Stimulated activated naive CD4-positive, alpha-beta T cell (primary cell): ENCODE data around the gene CLEC17A.
"Not testable (repeated sequence)": the region's sequence is repeated elsewhere in the genome, so short reads cannot be mapped to it uniquely, and the experiment has no call there.

Experiments
- DNase-seq, 6 experiments: peaks; one replicate each; lab custom pipeline; 2025; lab: John Stamatoyannopoulos, UW

Gene CLEC17A

DNA sequence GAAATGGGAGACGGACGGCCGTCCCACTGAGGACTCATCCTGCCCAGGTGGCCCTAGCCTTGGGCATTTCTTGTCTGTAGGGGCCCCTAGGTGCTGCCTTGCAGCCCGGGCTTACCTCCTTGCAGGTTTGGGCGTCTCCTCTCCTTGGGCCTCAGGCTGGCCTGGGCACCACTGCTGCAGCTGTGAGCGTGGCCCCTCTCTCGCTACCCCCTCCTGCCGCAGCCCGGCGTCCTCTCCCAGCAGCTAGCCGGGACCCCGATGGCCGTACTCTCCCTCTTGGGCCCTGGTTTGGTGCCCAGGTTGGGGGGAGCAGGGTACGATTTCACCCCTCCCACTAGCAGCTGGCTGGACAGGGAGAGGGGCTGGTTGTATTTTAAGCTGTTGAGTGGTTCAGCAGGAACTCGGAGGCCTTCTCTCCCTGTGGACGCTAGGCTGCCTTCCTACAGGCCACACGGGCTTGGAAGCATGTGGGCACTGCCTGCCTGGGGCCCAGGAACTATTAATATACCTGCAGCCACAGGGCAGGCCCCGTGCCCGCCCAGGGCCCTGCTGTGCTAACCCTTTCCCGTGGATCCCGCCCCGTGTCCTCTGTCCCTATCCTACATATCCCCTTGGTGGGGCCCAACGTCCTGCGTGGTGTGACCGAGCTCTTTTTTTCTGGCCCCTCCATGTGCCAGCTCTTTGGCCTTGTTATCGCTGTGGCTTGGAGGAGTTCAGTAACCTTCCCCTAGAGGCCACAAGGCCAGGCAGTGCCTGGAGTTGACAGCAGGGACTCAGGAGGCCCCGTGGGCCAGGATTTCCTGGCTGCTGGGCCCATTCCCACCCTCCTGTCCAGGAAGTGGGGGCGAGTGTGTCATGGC lies 22.7 kb upstream of the CLEC17A start:
- no peak for DNase-seq

DNA sequence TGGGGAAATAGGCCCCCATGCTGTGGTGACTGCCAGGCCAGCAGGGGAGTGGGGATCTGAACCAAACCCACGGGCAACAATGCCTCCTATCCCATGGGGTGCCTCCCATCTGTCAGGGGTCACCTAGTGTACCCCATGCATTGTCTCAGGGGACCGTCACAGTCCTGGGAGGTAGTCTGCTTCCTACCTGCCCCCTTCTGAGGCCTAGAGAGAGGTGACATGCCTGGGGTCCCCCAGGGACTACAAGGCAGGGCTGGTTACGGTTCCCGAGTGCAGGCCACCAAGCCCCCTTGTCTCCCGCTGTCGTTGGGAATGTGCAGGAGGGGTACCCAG lies 22.1 kb upstream of the CLEC17A start:
- no peak for DNase-seq

DNA sequence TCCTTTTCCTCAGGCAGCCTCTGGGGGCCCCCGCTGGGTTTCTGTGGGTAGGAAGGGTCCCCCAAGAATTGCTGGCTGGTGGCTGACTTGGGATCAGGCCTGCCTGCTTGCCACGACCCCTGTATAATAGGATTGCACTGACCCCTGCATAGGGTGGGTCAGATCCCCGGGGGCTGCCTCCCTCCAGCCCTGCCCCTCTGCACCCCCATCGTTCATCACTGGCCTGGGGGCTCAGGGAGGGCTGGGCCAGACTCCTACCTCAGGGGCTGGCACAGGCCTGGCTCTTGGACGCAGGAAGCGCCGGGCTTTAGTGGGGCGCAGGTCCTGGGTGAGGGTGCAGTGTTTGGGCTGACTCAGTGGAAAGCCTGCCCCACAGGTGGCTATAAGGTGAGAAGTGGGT lies 21.6 kb upstream of the CLEC17A start:
- no peak for DNase-seq

GRCh38 chr19:14561847-14562351 lies 21.0 kb upstream of the CLEC17A start:
- no peak for DNase-seq

GRCh38 chr19:14562660-14563589 lies 20.0 kb upstream of the CLEC17A start:
- no peak for DNase-seq

DNA sequence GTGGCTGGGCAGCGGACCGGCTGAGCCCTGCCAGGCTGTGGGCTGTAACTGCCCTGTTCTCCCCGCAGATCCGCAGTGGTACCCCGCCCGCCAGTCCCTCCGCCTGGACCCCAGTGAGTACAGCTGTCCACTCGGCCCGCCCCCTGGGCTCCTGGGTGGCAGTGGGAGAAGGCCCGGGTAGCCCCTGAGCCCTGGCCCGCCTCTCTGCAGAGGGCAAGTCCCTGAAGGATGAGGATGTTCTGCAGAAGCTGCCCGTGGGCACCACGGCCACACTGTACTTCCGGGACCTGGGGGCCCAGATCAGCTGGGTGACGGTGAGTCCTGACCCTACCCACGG lies 19.3 kb upstream of the CLEC17A start:
- DNase-seq: no peak

GRCh38 chr19:14563989-14564651 lies 18.8 kb upstream of the CLEC17A start:
- DNase-seq: peak in 5 of 6 experiments; percentile 5 to 55 (median 30)

DNA sequence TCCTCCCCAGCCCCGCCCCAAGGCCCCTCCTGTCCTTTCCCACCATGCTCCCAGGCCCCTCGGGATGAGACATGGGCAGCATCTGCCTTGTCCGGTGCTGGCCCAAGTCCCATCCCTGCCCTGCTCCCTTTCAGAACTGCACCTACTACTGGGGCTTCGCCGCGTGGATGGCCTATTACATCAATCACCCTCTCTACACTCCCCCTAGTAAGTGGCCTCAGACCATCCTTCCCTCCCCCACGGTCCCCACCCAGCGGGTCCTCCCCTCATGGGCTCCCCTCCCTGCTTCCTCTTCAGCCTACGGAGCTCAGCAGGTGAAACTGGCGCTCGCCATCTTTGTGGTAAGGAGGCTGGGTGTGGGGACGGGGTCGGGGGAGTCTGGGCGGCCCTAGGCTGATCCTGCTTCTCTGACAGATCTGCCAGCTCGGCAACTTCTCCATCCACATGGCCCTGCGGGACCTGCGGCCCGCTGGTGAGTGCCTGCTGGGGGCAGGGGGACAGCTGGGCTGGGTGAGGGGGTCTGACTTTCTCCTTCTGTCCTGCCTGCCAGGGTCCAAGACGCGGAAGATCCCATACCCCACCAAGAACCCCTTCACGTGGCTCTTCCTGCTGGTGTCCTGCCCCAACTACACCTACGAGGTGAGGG lies 18.1 kb upstream of the CLEC17A start:
- DNase-seq: not testable (repeated sequence)

- no peak for DNase-seq
Measured at GRCh38 chr19:14565298-14565679, 17.6 kb upstream of the CLEC17A start.

- no peak for DNase-seq
Measured at GRCh38 chr19:14565765-14566711, 16.8 kb upstream of the CLEC17A start.

GRCh38 chr19:14566712-14567077 lies 16.2 kb upstream of the CLEC17A start:
- no peak for DNase-seq

DNA sequence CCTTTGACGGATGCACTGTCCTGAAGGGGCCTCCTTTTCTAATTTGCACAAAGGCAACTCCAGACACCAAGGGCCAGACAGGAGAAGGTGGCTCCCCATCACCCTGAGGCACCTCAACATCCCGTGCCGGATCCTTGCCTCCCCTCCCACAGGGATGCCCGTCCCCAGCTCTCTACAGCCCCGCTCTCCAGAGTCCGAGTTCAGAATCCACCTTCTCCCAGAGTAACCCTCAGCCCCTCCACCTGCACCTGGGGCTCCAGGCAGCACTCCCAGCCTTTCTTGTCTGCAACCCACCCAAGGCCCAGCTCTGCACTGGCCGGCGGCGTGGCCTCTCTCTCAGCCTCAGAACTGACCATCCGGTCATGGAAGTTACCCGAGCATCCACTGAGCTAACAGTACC lies 15.8 kb upstream of the CLEC17A start:
- no peak for DNase-seq

DNA sequence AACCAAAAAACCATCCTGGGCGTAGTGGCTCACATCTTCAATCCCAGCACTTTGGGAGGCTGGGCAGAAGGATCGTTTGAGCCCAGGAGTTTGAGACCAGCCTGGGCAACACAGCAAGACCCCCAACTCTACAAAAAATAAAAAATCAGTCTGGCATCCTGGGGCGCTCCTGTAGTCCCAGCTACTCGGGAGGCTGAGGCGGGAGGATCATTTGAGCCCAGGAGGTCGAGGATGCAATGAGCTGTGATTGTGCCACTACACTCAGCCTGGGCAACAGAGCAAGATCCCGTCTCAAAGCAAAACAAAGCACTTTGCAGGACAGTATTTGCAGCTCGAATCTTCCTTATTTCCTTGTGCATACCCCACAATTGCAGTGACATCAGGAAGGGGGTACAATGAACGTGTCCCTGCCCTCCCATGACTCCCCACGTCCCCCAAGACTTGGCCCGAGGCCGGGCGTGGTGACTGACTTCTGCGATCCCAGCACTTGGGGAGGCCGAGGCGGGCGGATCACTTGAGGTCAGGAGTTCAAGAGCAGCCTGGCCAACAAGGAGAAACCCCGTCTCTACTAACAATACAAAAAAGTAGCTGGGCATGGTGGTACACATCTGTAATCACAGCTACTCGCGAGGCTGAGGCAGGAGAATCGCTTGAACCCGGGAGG lies 11.9 kb upstream of the CLEC17A start:
- no peak for DNase-seq

DNA sequence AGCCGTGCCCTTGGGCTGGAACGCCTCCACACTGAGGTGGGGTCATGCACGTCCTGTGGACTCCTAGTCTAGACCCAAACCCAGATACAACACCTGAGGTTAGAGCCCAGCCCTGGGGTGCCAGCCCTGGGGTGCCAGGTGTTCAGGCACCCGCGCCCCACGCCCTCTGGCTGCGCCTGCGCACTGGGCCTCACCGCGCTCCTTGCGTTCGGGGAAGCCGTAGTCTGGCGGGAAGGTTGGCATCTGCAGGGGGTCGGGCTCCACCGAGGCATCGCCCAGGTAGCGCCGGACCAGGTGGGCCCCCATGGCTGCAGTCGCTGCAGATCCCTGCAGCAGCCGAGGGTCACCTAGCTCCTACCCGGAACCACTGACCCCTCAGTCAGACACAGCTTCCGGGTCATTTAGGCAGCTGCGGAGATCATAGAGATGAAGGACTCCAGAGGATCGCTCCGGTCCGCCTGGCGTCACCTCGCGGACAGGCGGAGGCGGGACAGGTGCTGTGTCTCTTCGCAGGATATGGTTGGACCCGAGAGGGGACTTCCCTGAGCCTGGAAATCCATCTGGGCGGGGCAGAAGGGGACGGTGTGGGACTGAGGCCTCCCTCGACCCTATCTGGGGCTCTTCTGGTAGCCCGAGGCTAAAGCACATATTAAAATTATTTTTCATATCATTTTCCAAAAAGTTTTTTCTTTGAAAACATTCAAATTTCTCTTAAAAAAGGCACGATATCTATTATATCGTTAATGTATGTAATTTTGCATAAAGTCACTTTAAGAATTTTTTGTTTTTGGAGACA lies 11.0 kb upstream of the CLEC17A start, which contains the start of gene NDUFB7:
TSS of gene NDUFB7 (minus strand) at position 372 of the 796 bp plus-strand sequence. CDS start at position 306, 66 bp downstream.
- peak; percentile 79 to 95 (median 88) for DNase-seq

DNA sequence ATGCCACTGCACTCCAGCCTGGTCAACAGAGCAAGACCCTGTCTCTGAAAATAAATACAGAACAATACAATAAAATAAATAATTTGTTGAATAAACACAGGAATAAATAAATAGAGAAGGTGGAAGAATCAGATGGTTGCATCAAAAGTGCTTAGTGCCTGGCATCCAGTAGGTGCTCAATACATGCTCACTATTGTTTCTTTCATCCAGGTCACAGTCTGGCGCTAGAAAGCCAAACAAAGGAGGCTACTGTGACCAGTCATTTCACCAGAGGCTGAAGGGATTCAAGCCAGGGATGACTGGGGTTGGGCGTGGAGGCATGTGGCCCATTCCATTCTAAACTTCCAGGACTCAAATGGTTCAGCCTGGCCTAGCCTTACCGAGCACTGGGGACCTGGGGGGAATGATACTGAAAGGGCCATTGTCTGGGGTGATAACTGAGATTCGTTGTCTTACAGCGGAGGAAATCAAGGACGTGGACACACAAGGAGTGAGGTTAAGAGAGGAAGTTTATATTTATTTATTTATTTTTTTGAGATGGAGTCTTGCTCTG lies 7.4 kb upstream of the CLEC17A start:
- DNase-seq: no peak

DNA sequence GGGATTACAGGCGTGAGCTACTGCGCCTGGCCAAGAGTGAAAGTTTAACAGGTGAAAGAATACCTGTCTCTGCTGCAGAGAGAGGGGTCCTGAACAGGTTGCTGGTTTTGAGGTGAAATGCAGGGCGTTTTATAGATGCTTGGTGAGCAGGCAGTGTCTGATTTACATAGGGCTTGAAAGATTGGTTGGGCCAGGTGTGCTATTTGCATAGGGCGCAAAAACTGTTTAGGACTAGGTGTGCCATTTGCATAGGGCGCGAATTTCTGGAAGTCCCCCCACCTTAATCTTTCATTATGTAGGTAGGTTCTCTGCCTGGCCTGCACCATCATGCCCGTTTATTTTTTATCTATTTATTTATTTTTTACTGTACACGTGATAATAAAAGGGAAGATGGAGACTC lies 6.5 kb upstream of the CLEC17A start:
- DNase-seq: no peak

DNA sequence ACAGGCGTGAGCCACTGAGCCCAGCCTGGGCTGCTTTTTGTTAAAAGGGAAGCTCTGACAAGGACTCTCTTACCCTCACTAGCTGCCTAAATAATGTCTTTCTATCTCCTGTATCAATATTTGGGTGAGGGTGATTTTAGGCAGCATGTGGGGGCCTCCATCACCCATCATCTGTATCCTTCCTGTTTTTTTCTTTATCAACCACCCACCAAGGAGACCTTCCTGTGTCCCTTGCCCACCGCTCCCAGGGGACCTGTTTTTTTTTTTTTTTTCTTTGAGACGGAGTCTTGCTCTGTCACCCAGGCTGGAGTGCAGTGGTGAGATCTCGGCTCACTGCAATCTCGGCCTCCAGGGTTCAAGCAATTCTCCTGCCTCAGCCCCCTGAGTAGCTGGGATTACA lies 5.6 kb upstream of the CLEC17A start:
- no peak for DNase-seq

- DNase-seq: no peak
Measured at GRCh38 chr19:14577885-14578427, 4.9 kb upstream of the CLEC17A start.
